HG03457 (cell line): Measurements from ENCODE around the gene NMD3.

ENCODE experiments used
- ATAC-seq: cut with Tn5 transposase; IDR thresholded peaks from one replicate; pipeline ENCODE4 v1.9.1; 2021; ENCODE audit warnings: moderate number of reproducible peaks; ENCODE audit not compliant: unreplicated experiment

The NMD3 gene

DNA sequence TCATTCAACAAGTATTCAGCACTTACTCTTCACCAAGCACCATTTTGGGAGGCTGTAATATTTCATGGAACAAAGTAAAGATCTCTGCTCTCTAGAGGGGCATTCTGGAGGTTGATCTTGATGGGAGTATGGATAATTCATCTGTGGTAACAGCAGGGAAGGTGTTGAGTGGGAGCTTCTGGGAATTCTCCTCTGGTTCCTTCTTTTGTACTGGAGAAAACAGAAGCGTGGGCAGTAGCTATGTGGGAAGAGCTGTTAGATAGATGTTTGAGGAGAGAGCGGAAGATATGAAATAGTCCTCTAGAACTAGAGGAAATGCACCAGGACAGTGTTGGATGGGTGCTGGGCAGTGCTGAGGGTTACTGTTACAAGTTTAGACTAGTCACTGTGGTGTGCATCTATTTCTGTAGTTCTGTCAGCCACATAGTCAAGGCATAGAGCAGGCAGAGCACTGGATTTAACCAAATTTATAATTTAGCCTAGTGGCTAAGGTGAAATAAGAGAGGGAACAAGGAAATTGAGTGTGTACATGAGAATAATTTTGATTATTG is 9.6 kb downstream of the NMD3 start:
- ATAC-seq = no peak

DNA sequence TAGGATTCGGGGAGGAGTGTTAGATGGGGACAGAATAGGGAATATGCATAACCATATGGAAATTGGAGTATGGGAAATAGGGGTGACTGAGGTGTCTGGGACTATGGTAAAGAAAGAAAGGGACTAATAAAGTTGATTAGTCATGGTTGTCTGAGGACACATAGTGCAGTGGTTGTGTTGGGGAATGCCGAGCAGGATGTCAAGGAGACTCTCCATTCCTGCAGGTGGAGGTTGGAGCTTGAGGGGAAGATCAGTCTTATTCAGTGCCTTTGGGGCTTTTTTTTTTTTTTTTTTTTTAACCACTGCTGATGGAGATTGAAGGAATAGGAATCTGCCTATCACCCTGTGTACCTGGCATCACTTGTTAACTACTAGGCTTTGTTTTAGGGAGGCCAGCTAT is 10.8 kb downstream of the NMD3 start:
- ATAC-seq = no peak

DNA sequence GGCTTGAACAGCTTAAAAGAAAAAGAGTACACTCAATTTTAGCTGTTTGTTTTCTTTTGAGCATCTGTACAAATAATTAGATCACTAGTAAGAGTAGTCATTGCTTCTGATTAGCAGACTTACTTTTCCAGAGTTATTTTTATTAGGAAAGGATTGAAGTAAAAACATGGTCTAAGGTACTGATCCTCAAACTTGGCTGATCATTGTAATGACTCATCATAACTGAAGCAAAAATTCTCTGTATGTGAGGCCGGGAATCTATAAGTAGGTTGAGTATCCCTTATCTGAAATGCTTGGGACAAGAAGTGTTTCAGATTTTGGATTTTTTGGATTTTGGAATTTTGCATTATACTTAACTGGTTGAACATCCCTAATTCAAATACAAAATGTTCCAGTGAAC is 12.4 kb downstream of the NMD3 start:
- ATAC-seq = no peak

DNA sequence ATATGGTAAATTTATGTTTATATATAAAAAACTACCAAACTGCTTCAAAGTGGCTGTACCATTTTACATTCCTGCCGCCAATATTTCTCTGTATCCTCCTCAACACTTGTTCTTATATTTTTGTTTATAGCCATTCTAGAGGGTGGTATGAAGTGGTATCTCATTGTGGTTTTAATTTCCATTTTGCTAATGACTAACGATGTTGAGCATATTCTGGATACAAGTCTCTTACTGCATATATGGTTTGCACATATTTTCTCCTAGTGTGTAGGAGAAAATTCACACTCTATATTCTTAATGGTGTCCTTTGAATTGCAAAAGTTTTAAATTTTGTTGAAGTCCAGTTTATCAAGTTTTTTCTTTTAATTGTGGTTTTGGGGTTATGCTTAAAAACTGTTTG is 15.1 kb downstream of the NMD3 start:
- ATAC-seq = no peak

DNA sequence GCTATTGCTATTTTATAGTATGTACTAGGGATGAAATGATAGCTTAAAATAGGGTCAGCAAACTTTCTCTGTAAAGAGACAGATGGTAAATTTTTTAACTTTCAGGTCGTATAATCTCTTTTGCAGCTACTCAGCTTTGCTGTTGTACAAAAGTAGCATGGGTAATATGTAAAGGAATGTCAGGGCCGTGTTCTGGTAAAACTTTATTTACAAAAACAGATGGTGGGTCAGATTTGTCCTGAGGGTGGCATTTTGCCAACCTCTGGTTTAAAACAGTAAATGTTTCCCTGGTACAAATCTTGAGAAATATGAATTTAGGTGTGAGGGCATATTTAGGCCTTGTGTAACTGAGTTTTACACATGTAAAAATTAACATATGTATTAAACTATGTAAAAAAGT is 18.6 kb downstream of the NMD3 start:
- no peak for ATAC-seq

DNA sequence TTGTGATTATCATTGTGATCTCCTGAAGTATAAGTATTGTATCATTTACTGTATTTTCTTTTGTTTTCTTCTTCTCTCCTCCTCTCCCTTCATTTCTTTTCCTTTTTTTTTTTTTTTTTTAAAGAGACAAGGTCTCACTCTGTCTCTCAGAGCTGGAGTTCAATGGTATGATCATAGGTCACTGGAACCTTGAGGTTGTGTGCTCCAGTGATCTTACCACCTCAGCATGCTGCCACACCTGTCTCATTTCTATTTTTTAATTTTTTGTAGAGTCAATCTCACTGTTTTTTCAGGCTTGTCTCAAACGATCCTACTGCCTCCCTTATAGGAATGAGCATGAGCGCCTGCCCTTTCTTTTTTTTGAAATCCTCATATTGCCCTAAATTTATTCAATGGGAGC is 23.4 kb downstream of the NMD3 start:
- no peak for ATAC-seq

DNA sequence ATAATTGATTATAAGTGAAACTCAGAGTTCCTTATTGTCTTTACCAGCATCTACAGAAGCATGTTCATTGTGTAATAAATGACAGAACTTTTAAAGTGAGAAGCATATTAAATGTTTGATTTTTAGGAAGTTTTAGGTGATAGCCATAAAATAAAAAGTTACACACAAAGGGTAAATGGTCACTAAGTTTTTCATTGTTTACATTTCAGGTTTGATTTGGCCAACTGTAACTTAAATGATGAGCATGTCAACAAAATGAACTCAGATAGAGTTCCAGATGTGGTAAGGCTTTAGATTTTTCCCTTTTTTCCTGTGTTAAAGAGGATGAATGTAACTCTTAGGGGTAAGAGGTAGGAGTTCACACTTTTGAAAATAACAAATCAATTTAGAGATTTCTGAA is 25.9 kb downstream of the NMD3 start:
- no peak for ATAC-seq

DNA sequence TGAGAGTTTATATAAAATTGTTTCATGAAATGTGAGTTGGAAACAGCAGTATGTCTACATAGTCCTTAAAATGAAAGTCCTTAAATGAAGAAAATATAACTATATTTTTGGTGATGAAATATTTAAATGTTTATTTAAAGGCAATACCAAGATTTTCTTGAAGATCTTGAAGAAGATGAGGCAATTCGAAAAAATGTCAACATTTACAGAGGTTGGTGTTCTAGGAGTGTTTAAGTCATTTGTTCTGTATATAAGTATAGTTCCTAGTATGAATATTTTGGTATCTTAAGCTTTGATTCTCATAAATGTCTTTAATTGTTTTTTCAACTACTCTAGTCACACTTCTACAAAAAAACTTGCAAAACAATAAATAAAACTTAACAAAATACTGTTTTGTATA is 29.0 kb downstream of the NMD3 start:
- no peak for ATAC-seq

DNA sequence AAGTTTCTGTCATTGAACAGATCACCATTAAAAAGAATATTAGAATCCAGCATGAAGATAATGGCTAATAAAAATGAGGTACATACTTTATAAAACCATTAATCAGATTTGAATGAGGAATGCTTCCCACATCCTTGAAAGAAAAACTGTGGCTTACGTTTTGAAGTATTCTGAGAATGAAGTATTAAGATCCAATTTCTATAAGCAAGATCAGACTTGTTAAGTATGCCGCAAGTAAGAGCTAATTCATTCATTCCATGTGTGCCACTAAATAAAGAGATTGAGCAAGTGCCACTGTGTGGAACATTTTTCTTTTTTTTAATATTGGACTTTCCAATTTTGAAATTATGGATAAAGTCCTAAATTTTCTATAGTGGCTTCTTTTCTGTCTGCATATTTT is 30.6 kb downstream of the NMD3 start:
- ATAC-seq = no peak

DNA sequence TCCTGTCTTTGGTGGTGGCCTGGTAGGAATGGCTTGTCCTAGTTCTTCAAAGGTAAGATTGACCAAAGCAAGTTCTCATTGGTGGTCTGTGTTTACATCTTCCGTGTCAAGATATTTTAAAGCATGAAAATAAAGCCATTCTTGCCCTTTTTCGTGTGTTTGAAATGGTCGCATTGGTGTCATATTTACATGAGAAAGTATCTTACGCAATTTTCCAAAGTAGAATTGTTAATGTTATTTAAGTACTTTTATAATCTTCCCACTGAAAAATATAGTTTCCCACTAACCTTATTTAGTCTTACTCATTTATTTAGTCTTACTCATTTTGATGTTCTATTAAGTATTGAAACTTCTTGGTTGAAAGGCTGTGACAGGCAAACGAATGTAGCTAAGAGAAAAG is 31.0 kb downstream of the NMD3 start:
- no peak for ATAC-seq

DNA sequence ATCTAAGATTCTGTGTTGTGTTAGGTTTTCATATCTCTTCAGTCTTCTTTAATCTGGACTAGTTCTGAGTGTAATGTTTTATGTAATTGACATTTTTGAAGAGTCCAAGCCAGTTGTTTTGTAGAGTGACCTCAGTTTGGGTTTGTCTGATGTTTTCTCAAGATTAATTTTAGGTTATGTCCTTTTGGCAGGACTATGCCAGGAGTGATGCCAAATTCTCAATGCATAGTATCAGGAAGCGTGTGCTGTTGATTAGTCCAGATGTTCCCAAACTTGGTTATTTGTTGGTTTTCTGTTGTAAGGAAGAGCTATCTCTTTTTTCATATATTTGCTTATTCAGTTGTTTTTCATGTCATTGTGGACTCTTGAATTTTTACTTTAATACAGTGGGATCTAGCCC is 32.6 kb downstream of the NMD3 start:
- ATAC-seq = no peak

DNA sequence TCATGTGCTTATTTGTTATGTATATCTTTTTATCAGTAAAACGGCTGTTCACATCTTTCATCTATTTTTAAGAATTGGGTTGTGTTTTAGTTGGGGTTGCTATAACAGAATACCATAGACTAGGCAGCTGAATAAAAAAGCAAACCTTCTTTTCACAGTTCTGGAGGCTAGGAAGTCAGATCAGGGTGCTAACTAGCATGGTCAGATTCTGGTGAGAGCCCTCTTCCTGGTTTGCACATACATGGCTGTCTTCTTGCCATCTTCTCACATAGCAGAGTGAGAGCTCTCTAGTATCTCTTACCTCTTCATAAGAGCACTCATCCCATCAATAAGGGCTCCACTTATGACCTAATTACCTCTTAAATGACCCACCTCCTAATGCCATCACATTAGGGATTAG is 33.8 kb downstream of the NMD3 start:
- no peak for ATAC-seq

DNA sequence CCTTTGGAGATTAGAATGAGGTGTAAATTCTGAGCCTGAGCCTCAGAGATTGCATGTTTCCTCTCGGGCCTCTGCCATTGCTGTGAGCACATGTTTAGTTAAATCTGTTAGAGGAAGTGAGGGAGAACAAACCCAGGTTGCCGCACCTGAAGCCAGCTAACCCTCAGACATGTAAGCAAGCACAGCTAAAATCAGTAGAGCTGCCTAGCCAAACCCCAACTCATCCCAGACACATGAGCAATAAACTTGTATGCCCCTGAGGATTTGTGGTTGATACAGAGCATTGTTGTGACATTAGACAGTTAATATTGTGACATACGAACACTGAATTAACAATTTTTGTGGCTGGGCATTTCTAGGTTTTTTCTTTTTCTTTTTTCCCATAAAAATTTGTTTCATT is 41.9 kb downstream of the NMD3 start:
- no peak for ATAC-seq

DNA sequence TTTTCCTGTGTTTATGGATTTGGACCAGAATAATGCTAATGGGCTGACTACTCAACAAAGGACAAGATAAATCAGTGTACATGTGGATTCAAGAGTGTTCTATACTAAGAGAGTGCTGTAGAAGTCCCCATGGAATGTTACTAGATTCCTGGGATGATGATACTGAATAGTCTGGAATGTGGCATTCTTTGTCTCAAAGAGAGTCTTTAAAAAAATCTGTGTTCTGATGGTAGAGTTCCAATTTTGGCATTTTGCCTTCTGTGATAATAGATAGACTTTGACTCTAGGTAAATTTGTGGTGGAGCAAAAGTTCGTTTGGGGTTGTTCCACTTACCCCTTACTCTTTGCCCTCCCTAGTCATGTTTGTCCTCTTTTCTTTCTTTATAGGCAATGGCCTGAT is 43.7 kb downstream of the NMD3 start:
- ATAC-seq = no peak

DNA sequence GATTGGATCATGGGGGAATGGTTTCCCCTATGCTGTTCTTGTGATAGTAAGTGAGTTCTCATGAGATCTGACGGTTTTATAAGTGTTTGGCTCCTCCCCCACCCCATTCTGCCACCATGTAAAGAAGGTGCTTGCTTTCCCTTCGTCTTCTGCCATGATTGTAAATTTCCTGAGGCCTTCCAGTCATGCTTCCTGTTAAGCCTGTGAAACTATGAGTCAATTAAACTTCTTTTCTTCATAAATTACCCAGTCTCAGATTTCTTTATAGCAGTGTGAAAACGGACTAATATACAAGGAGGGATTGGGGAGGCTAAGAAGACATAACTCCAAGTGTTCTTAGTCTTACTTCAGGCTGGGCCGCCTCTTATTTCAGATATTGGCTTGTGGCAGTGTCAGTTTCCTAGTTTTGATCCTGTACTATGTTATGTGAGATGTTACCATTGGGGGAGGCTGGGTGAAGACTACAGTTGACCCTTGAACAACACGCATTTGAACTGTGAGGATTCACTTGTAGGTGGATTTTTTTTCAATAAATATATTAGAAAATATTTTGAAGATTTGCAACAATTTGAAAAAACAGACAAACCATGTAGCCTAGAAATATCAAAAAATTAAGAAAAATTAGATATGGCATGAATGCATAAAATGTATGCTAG is 44.9 kb downstream of the NMD3 start:
- no peak for ATAC-seq

DNA sequence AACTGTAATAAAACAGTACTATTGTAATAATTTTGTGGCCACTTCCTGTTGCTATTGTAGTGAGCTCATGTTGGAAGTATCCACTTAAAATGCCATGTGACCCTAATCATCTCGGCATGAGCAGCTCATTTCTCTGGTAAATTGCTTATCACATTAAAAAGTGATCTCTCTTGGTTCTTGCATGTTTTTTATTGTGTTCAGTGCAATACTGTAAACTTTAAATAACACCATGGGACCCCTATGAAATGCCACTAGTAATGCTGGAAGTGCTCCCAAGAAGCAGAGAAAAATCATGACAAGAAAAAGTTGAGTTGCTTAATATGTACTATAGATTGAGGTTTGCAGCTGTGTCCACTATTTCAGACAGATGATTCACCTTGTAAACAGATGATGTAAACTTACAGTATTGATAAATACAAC is 45.6 kb downstream of the NMD3 start:
- no peak for ATAC-seq

DNA sequence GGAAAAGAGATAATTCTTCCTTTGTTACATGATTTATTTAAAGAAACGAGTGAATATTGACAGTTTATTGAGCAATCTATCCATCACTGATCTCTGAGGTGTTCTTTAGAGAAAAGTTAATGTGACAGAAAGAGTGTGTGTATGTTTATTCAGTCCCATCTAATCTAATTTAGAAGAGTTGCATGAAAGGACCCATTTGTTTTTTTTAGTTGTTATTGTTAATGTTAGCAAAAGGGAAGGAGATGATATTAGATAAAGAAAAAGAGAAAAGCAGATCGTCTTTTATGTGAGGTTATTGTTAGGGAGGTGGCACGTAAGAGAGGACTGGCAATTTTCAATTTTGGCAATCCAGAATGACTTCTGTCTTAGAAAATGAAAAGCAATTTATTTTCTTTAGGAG is 46.5 kb downstream of the NMD3 start:
- no peak for ATAC-seq

DNA sequence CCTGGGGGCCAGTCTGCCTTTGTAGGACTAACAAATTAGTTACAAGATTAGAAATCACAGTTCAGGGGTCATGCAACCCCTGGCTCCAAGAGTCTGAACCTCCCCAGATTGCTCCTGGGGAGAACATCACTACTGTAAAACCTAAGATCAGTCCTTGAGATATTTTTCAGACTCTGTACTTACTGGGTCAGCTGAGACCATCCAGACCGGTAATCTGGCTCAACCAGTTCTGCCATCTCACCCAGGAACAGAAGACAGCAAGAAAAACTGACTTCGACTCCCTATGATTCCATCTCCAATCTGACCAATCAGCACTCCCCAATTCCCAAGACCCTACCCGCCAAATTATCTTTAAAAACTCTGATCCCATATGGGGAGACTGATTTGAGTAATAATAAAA is 47.5 kb downstream of the NMD3 start:
- no peak for ATAC-seq

DNA sequence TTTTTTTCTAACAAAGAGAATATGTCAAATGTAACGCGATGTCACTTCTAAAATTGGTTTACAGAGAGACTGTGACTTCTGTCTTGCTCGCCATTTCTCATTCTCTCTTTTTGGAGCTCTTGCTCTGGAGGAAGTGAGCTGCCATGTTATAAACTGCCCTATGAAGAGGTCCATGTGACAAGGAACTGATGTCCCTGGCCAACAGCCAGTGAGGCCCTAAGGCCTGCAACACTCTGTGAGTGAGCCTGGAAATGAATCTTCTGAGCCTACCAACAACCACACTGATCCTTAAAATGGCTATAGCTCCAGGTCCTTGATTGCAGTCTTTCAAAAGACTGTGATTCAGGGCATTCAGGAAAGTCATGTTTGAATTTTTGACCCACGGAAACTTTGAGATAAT is 49.9 kb downstream of the NMD3 start:
- ATAC-seq = no peak

DNA sequence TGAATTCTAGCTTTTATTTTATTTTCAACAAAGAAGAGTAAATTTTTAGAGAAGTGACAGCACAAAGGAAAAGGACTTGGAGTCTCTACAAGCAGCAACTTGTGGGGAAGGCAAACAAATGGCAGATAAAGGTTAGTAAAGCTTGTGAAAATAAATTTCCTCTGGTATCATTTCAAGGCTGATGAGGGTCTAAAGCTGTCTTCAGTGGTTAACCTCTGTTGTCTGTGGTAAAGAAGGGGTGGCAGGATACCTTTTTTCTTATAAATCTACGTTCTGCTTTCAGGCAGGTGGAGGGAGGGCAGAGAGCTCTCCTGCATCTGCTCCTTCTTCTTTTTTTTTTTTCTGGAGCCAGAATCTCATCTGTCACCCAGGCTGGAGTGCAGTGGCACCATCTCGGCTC is 50.5 kb downstream of the NMD3 start:
- ATAC-seq = no peak

DNA sequence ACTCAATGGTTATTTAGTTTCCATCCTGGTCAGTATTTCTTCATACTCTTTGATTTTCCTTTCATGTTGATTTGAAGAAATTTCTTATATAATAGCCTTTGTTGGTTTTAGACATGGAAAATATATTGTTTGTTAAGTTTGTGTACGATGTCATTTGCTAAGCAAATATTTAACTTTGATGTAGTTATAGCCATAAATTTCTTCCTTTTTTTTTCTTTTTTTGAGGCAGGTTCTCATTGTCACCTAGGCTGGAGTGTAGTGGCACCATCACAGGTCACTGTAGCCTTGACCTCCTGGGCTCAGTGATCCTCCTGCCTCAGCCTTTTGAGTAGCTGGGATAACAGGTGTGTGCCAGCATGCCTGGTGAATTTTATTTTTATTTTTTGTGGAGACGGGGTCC is 51.4 kb downstream of the NMD3 start:
- ATAC-seq = no peak

DNA sequence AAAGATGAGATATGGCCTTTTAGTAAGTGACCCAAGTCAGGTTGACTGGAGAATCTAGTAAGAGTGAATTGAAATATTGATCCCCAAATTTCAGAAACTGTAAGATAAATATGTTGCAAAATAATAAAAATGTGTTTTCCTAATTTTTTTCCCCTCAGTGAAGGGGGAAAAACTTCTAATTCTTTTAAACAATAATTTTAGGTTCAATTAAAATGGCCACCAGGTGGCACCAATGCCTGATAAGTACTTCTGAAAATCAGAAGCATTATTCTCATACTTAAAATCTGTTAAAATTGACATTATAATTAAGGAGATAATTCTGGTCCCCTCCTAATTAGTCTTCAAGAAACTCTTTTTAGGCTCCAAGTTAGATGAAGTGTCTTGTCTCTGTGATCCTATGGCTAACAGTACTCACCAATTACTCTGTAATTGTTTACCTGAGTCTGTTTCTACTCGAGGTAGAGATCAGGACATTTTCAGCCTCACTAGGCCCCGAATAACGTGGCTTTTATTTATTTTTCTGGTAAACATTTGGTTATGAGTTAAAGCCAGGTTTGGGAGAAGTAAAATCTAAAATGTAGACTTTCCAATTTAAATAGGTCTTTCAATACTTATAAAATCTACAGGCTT is 52.6 kb downstream of the NMD3 start:
- no peak for ATAC-seq
